ENCODE measurements around the gene TXLNA. TPM values are rescaled to one million over a fixed set of nuclear protein-coding genes. Genes with fewer than 3 reads are reported as not detected.
A peak's percentile ranks its signal among the peaks of the same experiment; 100 is the strongest.

TXLNA gene
- total RNA-seq, 1 experiment from 2014 or later: 67.3 TPM

DNA sequence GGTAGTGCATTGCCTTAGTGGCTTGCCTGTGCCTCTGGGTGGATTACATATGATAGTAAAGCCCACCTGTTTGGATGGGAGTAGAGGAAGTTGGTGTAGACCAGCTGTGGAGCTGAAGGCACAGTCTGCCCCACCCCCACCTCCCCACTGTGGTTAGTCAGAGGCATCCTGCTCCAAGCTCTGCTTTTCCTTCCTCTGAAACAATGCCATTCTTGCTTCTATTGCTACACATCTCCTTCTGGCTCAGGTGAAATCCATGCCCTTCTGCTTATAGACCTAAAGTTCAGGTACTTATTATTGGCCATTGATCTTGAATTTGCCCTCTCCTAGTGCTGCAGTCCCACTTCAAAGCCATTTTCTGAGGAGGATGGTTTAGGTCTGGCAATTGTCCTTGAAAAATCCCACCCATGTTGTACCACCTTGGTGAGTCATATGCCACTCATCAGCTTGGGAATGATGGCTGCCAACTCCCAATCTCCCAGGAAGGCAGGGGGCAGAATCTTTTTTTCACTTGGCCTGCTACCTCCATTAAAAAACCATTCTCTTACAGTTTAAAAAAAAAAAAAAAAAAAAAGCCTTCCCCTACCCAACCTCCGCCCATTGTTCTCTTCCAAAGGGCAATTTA, 6.7 kb upstream of the TXLNA start:
- H3K27ac ChIP-seq (ENCODE audit: insufficient read length, low read depth, low read length): no peak overlapping the region
- H4K8ac ChIP-seq (replicated peaks; ENCODE audit: insufficient read length, low read depth, low read length): no peak overlapping the region
- no peak overlapping the region for H2BK12ac ChIP-seq (ENCODE audit: insufficient read length, low read depth, low read length)
- H3T11ph ChIP-seq (ENCODE audit: low read length): no peak overlapping the region
- H3K36me3 Mint-ChIP-seq (ENCODE audit: insufficient read depth in 1 of 3, low read depth in 3 of 3): peaks cover 28 to 71% (median 54%) of the 10 kb centered on the region in 3 experiments; a peak in 6 of 7 replicates
- WGBS (ENCODE audit: extremely low coverage, insufficient read length, low lambda C conversion rate): no CpG with 5 or more reads among the region's 1 CpG
- no peaks in the 10 kb centered on the region for H3K9me3 ChIP-seq (ENCODE audit: control insufficient read depth, low read depth, low read length)
- no peak for DNase-seq
- no peaks in the 10 kb centered on the region for H4K20me1 ChIP-seq (ENCODE audit: control insufficient read depth, insufficient read depth, insufficient read length)
- H3K14ac ChIP-seq (ENCODE audit: insufficient read depth, low read length): no peak overlapping the region
- no peak overlapping the region for H4K91ac ChIP-seq (ENCODE audit: insufficient read length, low read depth, low read length)
- no peaks in the 10 kb centered on the region for H3K4me1 ChIP-seq (ENCODE audit: insufficient read depth, low read length)
- H3K4me1 Mint-ChIP-seq: peaks cover under 1 to 1% of the 10 kb centered on the region in 2 experiments
- H2BK20ac ChIP-seq (ENCODE audit: low read depth, low read length, poor library complexity, severe bottlenecking): no peak overlapping the region
- TF ChIP-seq, protein P1, sequence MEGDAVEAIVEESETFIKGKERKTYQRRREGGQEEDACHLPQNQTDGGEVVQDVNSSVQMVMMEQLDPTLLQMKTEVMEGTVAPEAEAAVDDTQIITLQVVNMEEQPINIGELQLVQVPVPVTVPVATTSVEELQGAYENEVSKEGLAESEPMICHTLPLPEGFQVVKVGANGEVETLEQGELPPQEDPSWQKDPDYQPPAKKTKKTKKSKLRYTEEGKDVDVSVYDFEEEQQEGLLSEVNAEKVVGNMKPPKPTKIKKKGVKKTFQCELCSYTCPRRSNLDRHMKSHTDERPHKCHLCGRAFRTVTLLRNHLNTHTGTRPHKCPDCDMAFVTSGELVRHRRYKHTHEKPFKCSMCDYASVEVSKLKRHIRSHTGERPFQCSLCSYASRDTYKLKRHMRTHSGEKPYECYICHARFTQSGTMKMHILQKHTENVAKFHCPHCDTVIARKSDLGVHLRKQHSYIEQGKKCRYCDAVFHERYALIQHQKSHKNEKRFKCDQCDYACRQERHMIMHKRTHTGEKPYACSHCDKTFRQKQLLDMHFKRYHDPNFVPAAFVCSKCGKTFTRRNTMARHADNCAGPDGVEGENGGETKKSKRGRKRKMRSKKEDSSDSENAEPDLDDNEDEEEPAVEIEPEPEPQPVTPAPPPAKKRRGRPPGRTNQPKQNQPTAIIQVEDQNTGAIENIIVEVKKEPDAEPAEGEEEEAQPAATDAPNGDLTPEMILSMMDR (conservative IDR thresholded peaks at IDR 0.05): no peak
- no peak overlapping the region for H2BK15ac ChIP-seq (ENCODE audit: low read depth, low read length)
- H3K18ac ChIP-seq (ENCODE audit: insufficient read length, low read depth, low read length): no peak overlapping the region
- no peak overlapping the region for H3K23ac ChIP-seq (ENCODE audit: insufficient read length, low read depth, low read length)
- no peak overlapping the region; a peak in 1 of 5 replicates for H3K4me3 Mint-ChIP-seq
- H3K27me3 ChIP-seq (ENCODE audit: insufficient read depth, low read length): no peaks in the 10 kb centered on the region
- no peaks in the 10 kb centered on the region for H3K27me3 Mint-ChIP-seq (ENCODE audit: low read depth)
- H2AK5ac ChIP-seq (ENCODE audit: insufficient read length, low read length): no peak overlapping the region
- H3K56ac ChIP-seq (ENCODE audit: insufficient read length, low read depth, low read length): no peak overlapping the region
- no peak overlapping the region for H2BK5ac ChIP-seq (ENCODE audit: insufficient read length, low read length)
- no peaks in the 10 kb centered on the region for H3K79me1 ChIP-seq (ENCODE audit: insufficient read depth, low read depth, low read length, poor library complexity, severe bottlenecking)
- H3K9ac ChIP-seq (ENCODE audit: extremely low read depth, insufficient read length, low read length): no peak overlapping the region
- H2BK120ac ChIP-seq (ENCODE audit: low read depth, low read length, poor library complexity, severe bottlenecking): no peak overlapping the region
- H3K23me2 ChIP-seq (ENCODE audit: insufficient read length, low read depth, low read length, poor library complexity, severe bottlenecking): no peaks in the 10 kb centered on the region
- H3K79me2 ChIP-seq (ENCODE audit: insufficient read depth, low read length): no peaks in the 10 kb centered on the region
- peak overlapping the region in 2 of 3 experiments; percentile 12 to 52; a peak in 2 of 7 replicates for H3K27ac Mint-ChIP-seq
- no peak overlapping the region for H3K4me2 ChIP-seq (ENCODE audit: insufficient read depth, insufficient read length, low read length)
- no peak overlapping the region for H3K4ac ChIP-seq (ENCODE audit: low read depth, low read length)
- no peaks in the 10 kb centered on the region for H3K9me3 Mint-ChIP-seq
- H4K5ac ChIP-seq (ENCODE audit: insufficient read length, low read depth, low read length): no peak overlapping the region
- H2AFZ ChIP-seq (ENCODE audit: low read length): no peak overlapping the region

All from H9 (cell line).